GM19238 (cell line): ENCODE measurements around the gene KCTD15.
"Not testable (repeated sequence)": the region's sequence is repeated elsewhere in the genome, so short reads cannot be mapped to it uniquely, and the experiment has no call there.

Source experiments
- DNase-seq: peaks from one replicate; pipeline ENCODE4 v3.0.0; 2011; ENCODE audit warnings: low spot score; ENCODE audit not compliant: insufficient read length

KCTD15 gene

GRCh38 chr19:33813391-33814101 is 16.9 kb downstream of the KCTD15 start:
- no peak for DNase-seq

DNA sequence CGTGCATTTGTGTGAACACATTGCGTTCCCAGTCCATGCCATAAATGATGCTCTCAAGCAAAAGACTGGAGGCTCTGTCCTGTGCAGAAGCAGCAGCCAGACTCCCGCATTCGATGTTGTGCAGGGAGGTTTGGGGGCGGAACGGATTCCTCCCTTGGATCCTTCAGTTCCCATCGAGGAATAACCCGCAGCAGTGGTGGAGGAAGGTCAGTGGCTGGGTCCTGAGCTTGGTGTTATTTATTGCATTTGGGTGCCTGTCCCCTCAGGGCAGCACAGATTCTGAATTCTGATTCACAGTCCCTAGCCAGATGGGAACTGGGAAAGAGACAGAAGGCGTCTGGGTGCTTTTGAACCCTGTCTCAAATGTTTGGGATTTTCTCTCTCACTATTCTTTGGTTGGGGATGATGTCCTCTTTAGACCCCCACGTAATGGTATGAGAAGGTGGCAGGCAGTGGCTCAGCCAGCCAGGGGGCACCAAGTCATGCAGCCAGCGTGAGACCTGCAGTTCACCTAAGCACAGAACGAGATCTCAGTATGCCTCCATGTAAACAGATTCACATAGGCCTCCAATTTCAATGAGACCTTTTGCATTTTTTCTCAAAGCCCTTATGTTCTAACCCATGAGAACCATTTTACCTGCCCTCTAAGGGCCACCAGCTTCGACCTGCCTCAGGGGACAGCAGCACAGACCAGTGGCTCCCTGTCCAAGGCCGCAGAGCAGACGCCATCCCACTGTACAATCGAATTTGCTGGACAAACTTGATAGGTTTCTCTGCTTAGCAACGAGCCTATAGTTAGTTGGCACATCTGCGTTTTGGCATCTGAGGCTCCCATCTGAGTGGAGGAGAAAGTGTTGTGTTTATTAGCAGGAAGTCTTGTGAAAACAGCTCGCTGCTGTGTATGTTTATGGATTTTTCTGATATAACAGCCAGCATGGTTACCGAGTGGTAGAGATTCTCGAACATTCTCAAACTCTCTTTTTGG is 17.8 kb downstream of the KCTD15 start:
- no peak for DNase-seq

DNA sequence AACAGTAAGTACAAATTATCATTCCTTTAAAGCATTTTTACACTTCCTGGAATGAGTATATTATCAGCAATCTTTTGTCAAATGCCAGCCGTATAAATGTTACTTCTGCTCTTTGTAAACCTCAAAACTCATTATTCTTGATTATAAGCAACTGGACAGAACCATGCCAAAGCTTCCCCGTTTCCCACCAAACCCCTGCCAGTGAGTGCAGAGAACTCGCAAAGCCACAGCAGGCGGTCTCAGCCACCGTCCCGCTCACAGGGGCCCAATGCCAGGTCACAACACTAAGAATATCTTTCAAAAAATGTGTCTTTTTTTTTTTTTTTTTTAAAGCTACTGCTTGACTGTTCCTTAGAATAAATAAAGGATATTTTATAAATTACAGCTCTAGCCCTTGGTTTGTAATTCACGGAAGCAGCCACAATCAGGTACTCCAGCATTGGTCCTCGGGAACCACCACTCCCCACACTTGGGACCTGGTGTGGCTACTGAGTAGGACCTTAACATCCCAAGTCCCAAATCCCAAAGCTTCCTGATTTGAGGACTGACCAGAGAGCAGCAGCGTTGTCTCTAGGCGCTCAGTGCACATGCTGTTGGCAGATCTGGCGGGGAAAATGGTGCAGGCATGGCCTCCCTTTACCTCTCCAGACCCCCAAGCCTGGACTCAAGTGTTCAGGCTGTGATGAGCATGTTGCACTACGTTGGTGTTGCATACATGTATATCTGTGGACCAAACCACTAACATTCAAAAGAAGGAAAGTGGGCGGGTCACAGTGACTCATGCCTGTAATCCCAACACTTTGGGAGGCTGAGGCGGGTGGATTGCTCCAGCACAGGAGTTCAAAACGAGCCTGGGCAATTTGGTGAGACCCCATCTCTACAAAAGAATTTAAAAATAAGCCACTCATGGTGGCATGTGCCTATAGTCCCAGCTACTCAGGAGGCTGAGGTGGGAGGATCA is 19.0 kb downstream of the KCTD15 start:
- no peak for DNase-seq

- DNase-seq, result no peak
Measured at GRCh38 chr19:33818411-33818810, 21.7 kb downstream of the KCTD15 start.

- DNase-seq, result not testable (repeated sequence)
Measured at GRCh38 chr19:33819078-33819477, 22.4 kb downstream of the KCTD15 start.

GRCh38 chr19:33819506-33819879 is 22.8 kb downstream of the KCTD15 start:
- no peak for DNase-seq

DNA sequence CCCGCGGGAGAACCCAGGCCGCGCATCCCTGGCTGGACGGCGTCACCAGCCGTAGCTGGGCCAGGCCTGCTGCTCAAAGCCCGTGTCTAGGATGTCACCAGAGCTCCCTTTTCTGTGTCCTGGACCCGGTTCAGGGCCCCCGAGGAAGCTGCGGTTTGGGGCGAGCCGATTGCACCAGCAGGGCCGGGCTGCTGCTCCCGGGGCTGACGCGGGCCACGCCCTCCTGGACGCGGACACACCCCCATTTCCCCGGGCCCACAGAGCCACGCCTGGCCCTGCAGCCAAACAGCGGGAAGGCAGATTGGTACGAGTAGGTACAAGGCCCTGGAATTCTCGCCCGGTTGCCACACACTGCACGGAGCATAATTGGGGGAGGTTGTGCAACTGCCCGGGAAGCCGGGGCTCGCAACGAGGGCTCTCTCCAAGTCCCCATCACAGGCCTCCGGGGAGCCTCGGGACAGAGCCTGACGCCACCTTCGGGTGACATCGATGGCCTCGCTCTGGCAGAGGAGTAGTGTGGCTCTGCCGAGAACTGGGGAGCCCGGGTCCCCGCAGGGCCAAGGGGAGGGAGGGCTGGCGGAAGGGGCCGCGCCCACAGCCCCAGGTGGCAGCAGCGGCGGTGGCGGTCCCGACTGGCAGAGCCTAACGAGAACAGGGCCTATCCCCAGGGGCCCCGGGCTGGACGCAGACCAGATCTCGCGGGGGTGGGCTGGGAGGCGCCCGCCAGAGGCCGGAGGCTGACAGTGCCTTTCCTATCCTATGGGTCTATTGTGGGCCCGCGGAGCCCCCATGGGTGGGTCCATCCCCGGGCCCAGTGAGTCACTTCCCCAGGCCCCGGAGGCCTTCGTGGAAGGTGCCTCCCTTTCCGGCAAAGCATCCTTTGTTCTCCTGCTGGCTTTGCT is 23.5 kb downstream of the KCTD15 start:
- DNase-seq, result no peak

DNA sequence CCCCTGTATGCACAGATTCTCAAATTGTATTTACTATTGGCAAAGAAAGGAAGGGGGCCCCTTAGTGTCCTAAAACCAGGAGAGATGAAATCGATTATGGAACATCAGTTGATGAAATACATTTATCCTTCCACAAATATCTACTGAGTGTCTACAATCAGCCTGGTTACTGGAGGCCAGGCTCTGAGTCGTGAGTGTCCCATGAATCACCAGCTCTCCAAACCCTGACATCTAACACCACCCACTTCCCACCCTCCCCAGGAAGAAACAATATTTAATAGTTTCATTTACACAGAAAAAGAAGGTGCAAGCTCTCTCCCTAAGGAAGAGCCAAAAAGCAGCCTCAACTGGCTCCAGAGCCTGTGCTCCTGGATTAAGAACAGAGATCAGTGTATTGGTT is 25.2 kb downstream of the KCTD15 start:
- no peak for DNase-seq

DNA sequence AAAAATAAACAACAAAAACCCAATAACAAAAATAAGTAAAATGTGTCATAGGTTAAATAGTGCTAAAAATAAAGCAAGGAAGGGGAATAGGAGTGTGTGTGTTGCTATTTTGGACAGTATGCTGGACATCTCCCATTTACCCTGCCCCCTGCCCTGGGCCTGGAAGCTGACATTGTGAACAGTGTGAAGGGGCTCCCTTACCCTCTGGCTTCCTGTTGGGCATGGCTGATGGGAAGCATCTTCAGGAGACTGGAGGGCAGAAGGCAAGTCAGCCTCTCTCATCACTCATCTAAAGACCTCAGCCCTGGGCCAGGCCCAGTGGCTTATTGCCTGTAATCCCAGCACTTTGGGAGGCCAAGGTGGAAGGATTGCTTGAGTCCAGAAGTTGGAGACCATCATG is 26.7 kb downstream of the KCTD15 start:
- no peak for DNase-seq

GRCh38 chr19:33825556-33825955 is 28.9 kb downstream of the KCTD15 start:
- DNase-seq, result no peak

- no peak for DNase-seq
Measured at GRCh38 chr19:33826521-33826920, 29.9 kb downstream of the KCTD15 start.

GRCh38 chr19:33828266-33829075 is 31.8 kb downstream of the KCTD15 start:
- no peak for DNase-seq

DNA sequence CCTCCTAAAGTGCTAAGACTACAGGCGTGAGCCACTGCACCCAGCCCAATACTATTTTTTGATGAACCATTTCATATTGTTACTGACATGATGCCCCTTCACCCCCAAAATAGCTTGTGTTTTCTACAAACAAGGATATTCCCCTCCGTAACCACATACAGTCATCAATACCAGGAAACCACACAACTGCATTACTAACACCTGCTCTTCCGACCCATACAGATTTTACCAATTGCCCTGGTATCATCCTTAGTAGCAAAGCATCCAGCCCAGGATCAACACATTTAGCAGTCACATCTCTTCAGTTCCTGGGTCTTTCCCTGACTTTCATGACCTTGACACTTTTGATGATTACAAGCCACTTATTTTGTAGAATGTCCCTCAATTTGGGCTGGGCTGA is 33.6 kb downstream of the KCTD15 start:
- DNase-seq, result no peak

GRCh38 chr19:33831825-33832224 is 35.2 kb downstream of the KCTD15 start:
- no peak for DNase-seq

DNA sequence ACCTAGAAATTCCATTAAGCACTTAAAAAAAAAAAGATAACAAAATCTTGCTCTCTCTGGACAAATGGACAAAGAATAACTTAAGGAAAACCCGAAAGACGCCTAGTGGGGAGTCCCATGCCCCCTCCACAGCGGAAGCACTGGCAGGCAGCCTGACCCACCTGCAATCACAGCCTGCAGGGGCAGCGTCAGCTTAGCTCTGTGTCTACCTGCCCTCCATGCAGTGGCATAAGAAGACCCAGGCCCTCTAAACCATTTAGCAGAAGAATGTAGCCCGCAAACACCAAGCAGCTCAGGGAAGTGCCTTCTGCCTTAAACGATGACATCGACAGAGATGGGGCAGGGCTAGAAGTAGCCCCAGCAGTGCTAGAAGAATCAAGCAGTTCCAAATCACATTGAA is 36.0 kb downstream of the KCTD15 start:
- DNase-seq, result no peak

- DNase-seq, result no peak
Measured at GRCh38 chr19:33840382-33840781, 43.7 kb downstream of the KCTD15 start.

DNA sequence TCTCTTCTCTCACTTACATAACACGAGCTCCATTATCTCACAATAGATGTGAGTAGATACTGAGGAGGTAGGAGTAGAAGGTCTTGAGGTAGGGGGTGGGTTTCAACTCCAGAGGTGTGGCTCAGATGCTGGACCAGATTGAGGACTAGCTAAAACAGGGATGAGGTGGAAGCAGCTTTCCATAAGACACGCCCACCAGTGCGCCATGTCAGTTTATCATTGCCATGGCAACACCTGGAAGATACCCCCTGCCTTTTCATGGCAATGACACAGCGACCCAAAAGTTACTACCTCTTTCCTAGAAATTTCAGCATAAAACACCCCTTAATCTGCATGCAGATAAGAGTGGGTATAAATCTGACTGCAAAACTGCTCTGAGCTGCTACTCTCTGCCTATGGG is 44.1 kb downstream of the KCTD15 start:
- DNase-seq, result no peak

DNA sequence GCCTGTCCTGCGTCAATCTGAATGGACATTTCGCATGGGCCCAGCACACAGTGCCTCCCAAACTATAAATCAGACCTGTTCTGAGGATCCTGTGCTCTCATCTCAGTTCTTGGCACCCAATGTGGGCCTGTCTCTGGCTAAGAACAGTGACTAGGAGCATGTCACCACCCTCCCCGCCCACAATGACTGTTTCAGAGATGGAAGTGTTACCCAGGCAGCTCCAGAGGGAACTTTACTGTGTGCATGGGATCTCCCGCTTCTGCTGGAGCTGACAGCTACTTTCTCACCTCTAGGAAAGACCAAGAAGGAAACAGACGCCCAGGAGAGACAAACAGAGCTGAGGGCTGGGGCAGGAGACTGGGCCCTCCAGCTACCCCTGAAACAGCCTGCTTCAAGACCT is 45.0 kb downstream of the KCTD15 start:
- no peak for DNase-seq

DNA sequence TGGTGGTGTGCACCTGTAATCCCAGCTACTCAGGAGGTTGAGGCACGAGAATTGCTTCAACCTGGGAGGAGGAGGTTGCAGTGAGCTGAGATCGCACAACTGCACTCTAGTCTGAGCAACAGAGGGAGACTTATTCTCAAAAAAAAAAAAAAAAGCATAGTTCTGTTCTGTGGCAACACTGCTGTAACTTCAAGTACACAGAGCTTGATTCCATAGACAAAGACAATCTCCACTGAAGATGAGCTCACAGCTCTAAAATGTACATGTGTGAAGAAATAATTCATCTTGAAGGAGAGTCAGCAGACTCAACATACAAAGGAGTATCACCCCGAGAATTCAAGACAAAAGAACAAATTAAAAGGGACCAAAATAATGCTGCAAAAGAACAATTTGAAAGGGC is 47.8 kb downstream of the KCTD15 start:
- no peak for DNase-seq

GRCh38 chr19:33845498-33845897 is 48.8 kb downstream of the KCTD15 start:
- no peak for DNase-seq
